Stimulated activated CD8-positive, alpha-beta memory T cell treated with anti-CD3 and anti-CD28 coated beads, Interleukin-15, amount 100 ng/mL, for 4 hours (primary cell): ENCODE data around the gene B4GALT2.

ENCODE experiments used
- DNase-seq, 2 donors: peaks; one replicate each; pipeline ENCODE4 v3.0.0-alpha.2; 2020; ENCODE audit warnings: low read depth in 2 of 2

B4GALT2 gene

DNA sequence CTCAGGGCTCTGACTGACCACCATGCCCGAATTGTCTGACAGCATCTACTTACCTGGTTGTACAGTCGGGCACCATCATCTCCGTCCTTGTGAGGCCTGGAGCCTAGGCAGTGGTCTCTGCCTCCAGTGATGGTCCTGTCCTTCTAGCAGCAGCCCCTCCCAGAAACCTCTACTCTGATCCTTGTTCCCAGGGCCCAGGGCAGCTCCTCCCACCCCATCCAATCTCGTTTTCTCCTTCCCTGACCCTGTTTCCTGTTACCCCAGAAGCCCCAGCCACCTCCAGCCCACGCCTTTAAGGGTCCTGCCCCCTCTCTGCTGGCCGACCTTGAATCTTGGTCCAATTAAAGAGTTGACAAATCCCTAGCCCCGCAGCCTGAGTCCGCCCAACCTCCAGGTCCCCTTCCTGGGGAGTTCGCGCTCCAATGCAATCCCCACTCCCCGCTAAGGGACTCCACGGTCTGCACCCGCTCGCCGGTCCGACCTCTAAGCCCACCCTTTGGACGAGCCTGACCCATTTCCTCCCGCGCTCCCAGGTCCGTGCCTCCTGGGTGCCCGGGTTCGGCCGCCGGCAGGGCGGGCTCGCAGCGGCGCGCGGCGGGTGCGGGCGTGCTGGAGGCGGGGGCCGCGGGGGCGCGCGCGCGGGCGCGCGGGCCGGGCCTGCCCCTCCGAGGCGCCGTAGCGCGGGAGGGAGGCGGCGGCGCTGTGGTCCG lies at the start of gene B4GALT2:
B4GALT2 (plus strand) TSS at position 660 of the 710 bp plus-strand sequence. CDS start 1,951 bp downstream, outside the sequence.
- DNase-seq: peak in 1 of 2 donors; percentile 23

DNA sequence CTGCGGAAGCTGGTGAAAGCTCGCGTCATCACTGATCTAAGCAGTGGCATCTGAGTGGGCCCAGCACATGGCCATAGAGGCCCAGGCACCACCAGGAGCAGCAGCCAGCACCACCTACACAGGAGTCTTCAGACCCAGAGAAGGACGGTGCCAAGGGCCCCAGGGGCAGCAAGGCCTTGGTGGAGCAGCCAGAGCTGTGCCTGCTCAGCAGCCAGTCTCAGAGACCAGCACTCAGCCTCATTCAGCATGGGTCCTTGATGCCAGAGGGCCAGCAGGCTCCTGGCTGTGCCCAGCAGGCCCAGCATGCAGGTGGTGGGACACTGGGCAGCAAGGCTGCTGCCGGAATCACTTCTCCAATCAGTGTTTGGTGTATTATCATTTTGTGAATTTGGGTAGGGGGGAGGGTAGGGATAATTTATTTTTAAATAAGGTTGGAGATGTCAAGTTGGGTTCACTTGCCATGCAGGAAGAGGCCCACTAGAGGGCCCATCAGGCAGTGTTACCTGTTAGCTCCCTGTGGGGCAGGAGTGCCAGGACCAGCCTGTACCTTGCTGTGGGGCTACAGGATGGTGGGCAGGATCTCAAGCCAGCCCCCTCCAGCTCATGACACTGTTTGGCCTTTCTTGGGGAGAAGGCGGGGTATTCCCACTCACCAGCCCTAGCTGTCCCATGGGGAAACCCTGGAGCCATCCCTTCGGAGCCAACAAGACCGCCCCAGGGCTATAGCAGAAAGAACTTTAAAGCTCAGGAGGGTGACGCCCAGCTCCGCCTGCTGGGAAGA lies 48.7 kb upstream of the B4GALT2 start:
- no peak for DNase-seq

GRCh38 chr1:43930949-43931275 lies 48.1 kb upstream of the B4GALT2 start:
- DNase-seq: no peak

- no peak for DNase-seq
These were observed 47.0 kb upstream of the B4GALT2 start for GRCh38 chr1:43931711-43932660.

GRCh38 chr1:43932786-43933385 lies 46.1 kb upstream of the B4GALT2 start:
- DNase-seq: no peak

GRCh38 chr1:43933386-43934100 lies 45.5 kb upstream of the B4GALT2 start, which contains the start of gene ARTN:
ARTN (plus strand) TSS chr1:43933801; CDS start chr1:43935657, 1,856 bp downstream.
- DNase-seq: no peak

DNA sequence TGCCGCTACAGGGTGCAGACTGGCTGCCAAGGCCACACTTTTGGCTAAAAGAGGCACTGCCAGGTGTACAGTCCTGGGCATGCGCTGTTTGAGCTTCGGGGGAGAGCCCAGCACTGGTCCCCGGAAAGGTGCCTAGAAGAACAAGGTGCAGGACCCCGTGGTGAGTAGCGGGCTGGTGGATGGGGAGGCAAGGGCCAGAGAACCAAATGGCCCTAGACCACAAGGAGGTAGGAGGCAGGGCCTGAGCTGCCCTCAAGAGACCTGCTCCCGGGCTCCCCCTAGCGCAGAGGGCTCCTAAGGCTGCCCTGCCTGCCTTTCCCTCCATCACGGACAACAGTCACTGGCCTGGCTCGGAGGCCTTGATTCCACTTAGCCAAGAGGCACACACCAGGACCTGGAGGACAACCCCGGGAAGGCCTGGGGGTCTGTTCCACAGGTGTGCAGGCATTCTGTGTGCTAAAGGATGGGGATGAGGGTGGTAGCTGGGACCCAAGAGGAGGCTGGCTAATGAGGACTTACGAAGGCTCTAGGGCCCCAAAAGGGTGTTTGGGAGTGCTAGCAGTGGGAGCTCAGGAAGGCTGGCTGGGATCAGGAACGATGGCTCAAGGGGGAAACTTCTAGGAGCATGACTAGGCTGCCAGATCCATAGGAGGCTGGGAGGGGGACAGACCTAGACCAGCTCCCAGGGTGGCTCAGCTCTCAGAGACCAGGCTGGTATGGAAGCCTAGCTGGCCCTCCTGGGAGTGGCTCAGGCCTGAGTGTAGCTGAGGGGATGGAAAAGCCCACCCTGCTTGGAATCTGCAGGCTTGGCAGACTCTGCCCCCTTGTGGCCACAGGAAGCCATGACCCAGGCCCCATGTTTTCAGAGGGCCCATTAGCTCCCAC lies 44.7 kb upstream of the B4GALT2 start:
- no peak for DNase-seq

DNA sequence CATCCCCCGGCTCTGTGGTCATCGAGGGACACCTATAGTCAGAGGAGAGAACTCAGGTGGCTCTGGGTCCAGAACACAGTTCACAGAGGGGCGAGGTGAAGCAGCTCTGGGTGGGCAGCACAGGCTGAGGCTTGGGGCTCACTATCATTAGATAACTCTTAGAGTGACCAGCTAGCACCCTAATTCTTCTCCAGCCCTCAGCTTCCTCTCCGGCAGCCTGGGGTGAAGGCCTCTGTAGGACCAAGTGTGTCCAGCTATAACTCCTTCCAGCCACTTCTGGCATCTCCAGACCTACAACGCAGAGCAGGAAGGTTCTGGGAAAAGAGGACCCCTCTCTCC lies 44.1 kb upstream of the B4GALT2 start:
- DNase-seq: no peak

- no peak for DNase-seq
These were observed 43.1 kb upstream of the B4GALT2 start for GRCh38 chr1:43935711-43936427.

DNA sequence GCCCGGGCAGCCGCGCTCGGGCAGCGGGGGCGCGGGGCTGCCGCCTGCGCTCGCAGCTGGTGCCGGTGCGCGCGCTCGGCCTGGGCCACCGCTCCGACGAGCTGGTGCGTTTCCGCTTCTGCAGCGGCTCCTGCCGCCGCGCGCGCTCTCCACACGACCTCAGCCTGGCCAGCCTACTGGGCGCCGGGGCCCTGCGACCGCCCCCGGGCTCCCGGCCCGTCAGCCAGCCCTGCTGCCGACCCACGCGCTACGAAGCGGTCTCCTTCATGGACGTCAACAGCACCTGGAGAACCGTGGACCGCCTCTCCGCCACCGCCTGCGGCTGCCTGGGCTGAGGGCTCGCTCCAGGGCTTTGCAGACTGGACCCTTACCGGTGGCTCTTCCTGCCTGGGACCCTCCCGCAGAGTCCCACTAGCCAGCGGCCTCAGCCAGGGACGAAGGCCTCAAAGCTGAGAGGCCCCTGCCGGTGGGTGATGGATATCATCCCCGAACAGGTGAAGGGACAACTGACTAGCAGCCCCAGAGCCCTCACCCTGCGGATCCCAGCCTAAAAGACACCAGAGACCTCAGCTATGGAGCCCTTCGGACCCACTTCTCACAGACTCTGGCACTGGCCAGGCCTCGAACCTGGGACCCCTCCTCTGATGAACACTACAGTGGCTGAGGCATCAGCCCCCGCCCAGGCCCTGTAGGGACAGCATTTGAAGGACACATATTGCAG lies 42.4 kb upstream of the B4GALT2 start:
- no peak for DNase-seq

- no peak for DNase-seq
These were observed 41.7 kb upstream of the B4GALT2 start for GRCh38 chr1:43937179-43937865.

GRCh38 chr1:43938383-43938782 lies 40.6 kb upstream of the B4GALT2 start:
- DNase-seq: no peak

DNA sequence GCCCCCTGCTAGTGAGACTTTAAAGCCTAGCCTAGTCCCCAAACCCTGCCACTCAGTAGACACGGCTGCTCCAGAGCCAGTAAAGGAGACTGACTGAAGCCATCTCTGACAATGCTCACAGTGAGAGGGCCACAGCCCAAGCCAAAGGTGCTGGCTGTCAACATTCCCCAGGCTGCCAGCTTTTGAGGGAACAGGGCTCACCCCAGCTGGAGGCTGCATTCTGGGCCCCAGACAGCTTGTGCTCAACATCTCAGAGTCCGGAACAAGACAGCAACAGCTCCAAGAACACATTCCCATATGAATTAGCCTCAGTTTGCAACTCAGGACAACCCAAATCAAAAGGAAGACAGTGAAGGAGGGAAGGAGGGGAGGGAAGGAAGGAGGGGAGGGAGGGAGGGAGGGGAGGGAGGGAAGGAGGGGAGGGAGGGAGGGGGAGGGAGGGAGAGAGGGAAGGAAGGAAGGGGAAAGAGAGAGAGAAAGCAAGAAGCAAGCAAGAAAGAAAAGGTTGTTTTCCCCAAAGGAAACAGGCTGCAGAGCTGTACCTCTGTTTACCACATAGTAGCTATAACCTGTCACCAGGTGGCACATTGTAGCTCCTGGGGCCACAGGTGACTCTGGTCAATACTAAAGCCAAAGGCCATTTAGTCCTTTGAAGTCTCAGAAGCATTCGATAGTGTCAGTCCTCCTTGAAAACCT lies 40.0 kb upstream of the B4GALT2 start:
- no peak for DNase-seq

DNA sequence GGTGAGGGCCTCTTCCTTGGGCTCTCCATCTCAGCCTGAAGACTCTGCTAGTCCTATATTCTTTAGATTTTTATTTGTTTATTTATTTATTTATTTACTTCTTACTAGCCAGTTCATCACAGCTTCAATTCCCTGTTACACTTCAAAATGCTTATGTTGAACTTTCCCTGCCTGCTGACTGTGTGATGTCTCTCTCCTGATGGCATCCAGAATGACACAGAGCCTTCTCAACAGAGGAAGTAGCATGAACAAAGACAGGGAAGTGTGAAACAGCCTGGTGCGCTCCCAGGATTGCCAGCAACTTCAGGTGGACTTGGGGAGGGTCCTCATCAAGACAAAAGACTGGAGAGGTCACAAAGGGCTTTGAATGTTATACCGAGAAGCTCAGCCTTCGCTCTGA lies 36.6 kb upstream of the B4GALT2 start:
- no peak for DNase-seq

DNA sequence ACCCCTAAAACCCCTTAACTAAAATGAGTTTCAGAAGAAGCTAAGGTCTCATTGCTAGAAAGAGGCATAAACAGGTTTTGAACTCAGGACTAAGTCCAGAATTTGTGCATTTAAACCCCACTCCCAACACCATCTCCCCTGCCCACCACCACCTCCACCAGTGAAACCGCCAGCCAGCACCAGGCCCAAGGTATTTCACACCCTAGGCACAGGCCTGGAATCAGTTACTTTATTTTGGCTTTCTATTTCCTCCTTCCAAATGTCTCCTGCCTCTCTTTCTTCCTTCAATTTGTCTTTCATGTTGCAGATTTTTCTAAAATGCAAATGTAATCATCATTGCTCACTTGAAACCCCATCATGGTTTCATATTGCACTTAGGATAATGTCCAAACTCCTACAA lies 34.1 kb upstream of the B4GALT2 start:
- DNase-seq: no peak

DNA sequence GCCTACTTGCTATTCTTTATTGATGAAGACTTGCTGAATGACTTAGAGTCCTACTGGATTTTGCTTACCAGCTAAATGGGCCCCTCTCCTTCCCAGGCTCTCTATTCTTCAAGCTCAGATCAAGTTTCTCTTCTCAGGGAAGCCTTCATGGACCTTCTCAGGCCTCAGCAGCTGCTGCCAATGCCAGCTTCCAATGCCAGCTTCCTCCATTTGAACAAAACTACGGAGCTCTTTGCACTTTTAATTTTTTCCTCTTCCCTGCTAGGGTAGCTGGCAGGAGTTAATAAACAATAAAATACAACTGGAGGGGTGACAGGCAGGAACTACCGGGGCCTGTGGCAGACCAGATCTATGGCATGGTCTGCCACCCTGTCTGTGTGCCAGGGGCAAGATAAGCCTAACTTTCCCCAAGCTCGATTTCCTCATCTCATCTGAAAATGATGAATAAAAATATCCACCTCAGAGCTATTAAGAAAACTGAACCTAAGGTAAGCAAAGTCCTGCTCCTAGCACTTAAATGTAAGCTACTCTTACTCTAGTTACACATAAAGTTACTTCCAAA lies 33.3 kb upstream of the B4GALT2 start:
- DNase-seq: no peak
